Parathyroid adenoma (tissue), 2 donors: ENCODE data around the gene SAA1.

Experiments
- H2AFZ ChIP-seq: fragments of 300-600 bp; sonication (generic); one replicate; pipeline ENCODE4 v1.7.0; 2017; ENCODE audit warnings: antibody characterized with exemption, mild to moderate bottlenecking
- H3K27ac ChIP-seq: fragments of 300-600 bp; sonication (generic); one replicate; pipeline ENCODE4 v1.7.0; 2017
- H3K27me3 ChIP-seq: fragments of 300-600 bp; sonication (generic); one replicate; pipeline ENCODE4 v1.7.0; 2017; ENCODE audit warnings: low read length; ENCODE audit not compliant: control insufficient read depth, insufficient read depth
- H3K36me3 ChIP-seq: fragments of 300-600 bp; sonication (generic); one replicate; pipeline ENCODE4 v1.7.0; 2017; ENCODE audit warnings: low read length; ENCODE audit not compliant: control insufficient read depth, insufficient read depth
- H3K4me1 ChIP-seq: fragments of 300-600 bp; sonication (generic); one replicate; pipeline ENCODE4 v1.7.0; 2017; ENCODE audit warnings: control low read depth
- H3K4me2 ChIP-seq: fragments of 300-600 bp; sonication (generic); one replicate; pipeline ENCODE4 v1.7.0; 2017; ENCODE audit warnings: low read length
- H3K4me3 ChIP-seq: fragments of 300-600 bp; sonication (generic); one replicate; pipeline ENCODE4 v1.7.0; 2017; ENCODE audit warnings: low read depth, low read length
- H3K79me2 ChIP-seq: fragments of 300-600 bp; sonication (generic); one replicate; pipeline ENCODE4 v1.7.0; 2017; ENCODE audit warnings: control low read depth
- H3K9ac ChIP-seq: fragments of 300-600 bp; sonication (generic); one replicate; pipeline ENCODE4 v1.7.0; 2017; ENCODE audit warnings: mild to moderate bottlenecking
- H3K9me3 ChIP-seq: fragments of 300-600 bp; sonication (generic); one replicate; pipeline ENCODE4 v1.7.0; 2017; ENCODE audit warnings: low read length; ENCODE audit not compliant: control insufficient read depth
- CTCF ChIP-seq: fragments of 300-600 bp; sonication (generic); IDR thresholded peaks from one replicate; pipeline ENCODE4 v1.7.0; 2017; ENCODE audit warnings: antibody characterized with exemption, mild to moderate bottlenecking
- donor health status: primary hyperparathyroidism.

SAA1 gene

DNA sequence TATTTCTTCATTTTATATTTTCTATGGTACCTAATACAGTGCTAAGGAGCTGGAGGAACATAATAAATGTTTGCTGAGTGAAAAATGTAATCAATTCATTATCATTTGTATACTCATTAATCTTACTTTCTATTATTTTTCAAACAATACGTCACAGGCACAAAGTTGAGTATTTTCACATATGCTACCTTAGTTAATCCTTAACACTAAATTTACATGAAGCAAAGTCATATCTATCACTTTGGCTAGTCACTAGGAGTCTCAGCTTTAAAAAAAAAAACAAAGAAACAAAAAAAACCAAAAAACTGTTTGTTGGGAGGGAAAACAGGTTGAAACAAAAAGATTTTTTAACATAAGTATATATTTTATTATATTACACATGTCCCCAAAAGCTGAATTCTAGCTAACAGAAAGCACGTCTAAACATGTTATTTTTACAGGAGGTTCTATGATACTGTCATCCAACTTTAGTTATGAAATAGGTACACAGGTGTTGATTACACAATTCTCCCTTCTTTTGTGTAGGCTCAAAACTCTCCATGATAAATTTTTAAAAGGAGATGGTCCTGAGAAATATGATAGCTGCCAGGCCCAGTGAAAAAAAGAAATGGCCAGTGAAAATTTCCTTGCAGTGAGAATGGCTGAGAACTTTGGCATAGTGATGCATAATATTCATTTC is 41.5 kb downstream of the SAA1 start:
- Histone ChIP-seq H2AFZ (no peak overlapping the region), H3K4me1 (no peaks in the 10 kb centered on the region), H3K79me2 (no peaks in the 10 kb centered on the region), H3K4me3 (no peak overlapping the region), H3K27me3 (no peaks in the 10 kb centered on the region), H3K9me3 (no peaks in the 10 kb centered on the region), H3K27ac (no peak overlapping the region), H3K9ac (no peak overlapping the region), H3K36me3 (no peaks in the 10 kb centered on the region), H3K4me2 (no peak overlapping the region)
- no peak for TF ChIP-seq CTCF

DNA sequence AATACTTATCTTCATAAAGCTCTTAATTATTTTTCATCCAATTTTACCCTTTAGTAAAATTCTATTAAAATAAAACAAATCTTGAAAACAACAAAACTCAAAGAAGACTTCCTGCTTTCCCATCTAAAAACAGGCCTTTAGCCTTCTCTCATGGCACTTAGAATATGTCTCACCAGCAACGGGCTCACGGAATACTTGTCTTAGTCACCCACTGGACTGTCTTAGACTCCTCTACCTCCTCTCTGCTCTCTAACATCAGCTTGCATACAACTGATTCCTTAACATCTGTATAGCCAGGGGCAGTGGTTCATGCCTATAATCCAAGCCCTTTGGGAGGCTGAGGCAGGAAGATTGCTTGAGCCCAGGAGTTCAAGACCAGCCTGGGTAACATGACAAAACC is 42.2 kb downstream of the SAA1 start:
- Histone ChIP-seq H3K9ac (no peak overlapping the region), H3K27ac (no peak overlapping the region), H3K36me3 (no peaks in the 10 kb centered on the region), H2AFZ (no peak overlapping the region), H3K27me3 (no peaks in the 10 kb centered on the region), H3K4me1 (no peaks in the 10 kb centered on the region), H3K4me3 (no peak overlapping the region), H3K9me3 (no peaks in the 10 kb centered on the region), H3K79me2 (no peaks in the 10 kb centered on the region), H3K4me2 (no peak overlapping the region)
- TF ChIP-seq CTCF: no peak

DNA sequence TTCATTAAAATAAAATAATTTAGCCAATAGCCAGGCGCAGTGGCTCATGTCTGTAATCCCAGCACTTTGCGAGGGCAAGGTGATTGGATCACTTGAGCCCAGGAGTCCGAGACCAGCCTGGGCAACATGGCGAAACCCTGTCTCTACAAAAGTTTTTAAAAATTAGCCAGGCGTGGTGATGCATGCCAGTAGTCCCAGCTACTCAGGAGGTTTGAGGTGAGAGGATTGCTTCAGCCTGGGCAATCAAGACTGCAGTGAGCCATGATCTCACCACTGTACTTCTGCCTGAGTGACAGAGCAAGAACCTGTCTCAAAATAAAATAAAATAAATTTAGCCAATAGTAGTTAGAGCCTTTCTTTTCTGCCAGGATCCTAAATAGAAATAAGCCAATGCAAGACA is 43.6 kb downstream of the SAA1 start:
- H3K36me3 ChIP-seq: no peaks in the 10 kb centered on the region
- no peak overlapping the region for H3K4me3 ChIP-seq
- no peaks in the 10 kb centered on the region for H3K27me3 ChIP-seq
- no peaks in the 10 kb centered on the region for H3K4me1 ChIP-seq
- H3K27ac ChIP-seq: no peak overlapping the region
- TF ChIP-seq CTCF: no peak
- H3K9me3 ChIP-seq: no peaks in the 10 kb centered on the region
- H3K79me2 ChIP-seq: no peaks in the 10 kb centered on the region
- H2AFZ ChIP-seq: no peak overlapping the region
- H3K9ac ChIP-seq: no peak overlapping the region
- no peak overlapping the region for H3K4me2 ChIP-seq

DNA sequence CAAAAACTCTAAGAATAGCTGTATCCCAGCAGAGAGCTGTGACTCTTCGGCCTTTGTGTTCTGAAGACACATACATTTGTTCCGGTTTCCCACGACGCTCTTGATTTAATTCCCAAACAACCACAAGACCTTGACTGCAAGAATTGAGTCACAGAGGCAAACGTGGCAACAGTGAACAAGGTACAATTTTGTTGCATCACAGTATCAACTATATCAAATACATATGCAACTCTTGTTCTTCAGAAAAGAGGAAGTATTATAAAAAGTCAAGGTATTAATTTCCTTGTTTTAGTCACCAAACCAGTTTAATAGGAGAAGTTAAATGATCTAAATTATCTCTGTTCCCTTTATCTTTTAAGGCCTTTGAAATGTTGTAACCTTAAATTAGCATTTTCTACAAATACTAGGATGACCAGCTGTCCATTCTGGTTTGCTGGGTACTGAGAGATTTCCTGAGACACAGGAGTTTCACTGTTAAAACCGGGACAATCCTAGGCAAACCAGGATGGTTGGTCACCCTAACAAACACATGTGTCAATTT is 44.8 kb downstream of the SAA1 start:
- H3K4me3 ChIP-seq: no peak overlapping the region
- H2AFZ ChIP-seq: no peak overlapping the region
- no peak overlapping the region for H3K27ac ChIP-seq
- no peaks in the 10 kb centered on the region for H3K9me3 ChIP-seq
- H3K4me1 ChIP-seq: no peaks in the 10 kb centered on the region
- no peak overlapping the region for H3K4me2 ChIP-seq
- H3K79me2 ChIP-seq: peaks cover 2% of the 10 kb centered on the region
- H3K9ac ChIP-seq: no peak overlapping the region
- H3K27me3 ChIP-seq: no peaks in the 10 kb centered on the region
- H3K36me3 ChIP-seq: no peaks in the 10 kb centered on the region
- no peak for TF ChIP-seq CTCF

GRCh38 chr11:18312012-18312411 is 45.9 kb downstream of the SAA1 start:
- H3K4me2 ChIP-seq: no peak overlapping the region
- no peaks in the 10 kb centered on the region for H3K9me3 ChIP-seq
- no peak overlapping the region for H3K27ac ChIP-seq
- H3K36me3 ChIP-seq: no peaks in the 10 kb centered on the region
- H3K27me3 ChIP-seq: no peaks in the 10 kb centered on the region
- no peak overlapping the region for H3K9ac ChIP-seq
- peaks cover 2% of the 10 kb centered on the region for H3K79me2 ChIP-seq
- H3K4me1 ChIP-seq: no peaks in the 10 kb centered on the region
- H2AFZ ChIP-seq: no peak overlapping the region
- H3K4me3 ChIP-seq: no peak overlapping the region
- no peak for TF ChIP-seq CTCF
